Hepatocyte (in vitro differentiated cells): ENCODE data around the gene GRK5.

ENCODE experiments used
- CTCF ChIP-seq: fragments of 200-600 bp; sonication (generic); IDR thresholded peaks from 2 replicates; pipeline ENCODE4 v1.5.1; 2016; ENCODE audit warnings: antibody characterized with exemption, mild to moderate bottlenecking; ENCODE audit not compliant: poor library complexity
- EZH2 ChIP-seq: fragments of 200-600 bp; sonication (generic); IDR thresholded peaks from 2 replicates; pipeline ENCODE4 v1.6.1; 2016; ENCODE audit warnings: antibody characterized with exemption, mild to moderate bottlenecking, borderline replicate concordance

DNA sequence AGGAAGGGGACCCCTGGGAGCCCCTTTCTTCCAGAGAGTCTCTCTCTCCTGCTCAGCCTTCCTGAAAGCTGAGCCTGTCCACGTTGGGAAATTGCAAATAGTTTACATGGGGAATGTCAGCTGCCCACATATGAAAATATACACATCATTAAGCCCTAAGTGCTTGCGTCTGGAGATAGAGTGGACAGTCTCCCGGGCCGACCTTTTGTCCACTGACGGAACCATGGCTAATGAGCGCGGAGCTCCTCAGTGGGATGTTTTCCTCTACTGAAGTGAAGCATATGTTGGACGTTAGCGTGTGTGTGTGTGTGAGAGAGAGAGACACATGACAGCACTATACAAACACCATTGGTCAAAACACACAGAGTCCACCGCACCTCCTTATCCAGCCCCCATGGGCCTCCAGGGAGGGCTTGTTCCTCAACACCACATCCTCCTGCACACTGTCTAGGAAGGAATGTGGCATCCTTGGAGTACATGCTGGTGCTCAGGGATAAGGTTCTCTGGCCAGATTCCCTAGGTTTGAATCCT is 206.8 kb downstream of the GRK5 start:
- no peak for TF ChIP-seq CTCF
- no peak for TF ChIP-seq EZH2
